HG02981 (cell line): ENCODE measurements around the gene FBP2.

ENCODE experiments used
- ATAC-seq: cut with Tn5 transposase; IDR thresholded peaks from one replicate; pipeline ENCODE4 v1.9.1; 2021; ENCODE audit warnings: mild to moderate bottlenecking, moderate library complexity; ENCODE audit not compliant: unreplicated experiment

The FBP2 gene

DNA sequence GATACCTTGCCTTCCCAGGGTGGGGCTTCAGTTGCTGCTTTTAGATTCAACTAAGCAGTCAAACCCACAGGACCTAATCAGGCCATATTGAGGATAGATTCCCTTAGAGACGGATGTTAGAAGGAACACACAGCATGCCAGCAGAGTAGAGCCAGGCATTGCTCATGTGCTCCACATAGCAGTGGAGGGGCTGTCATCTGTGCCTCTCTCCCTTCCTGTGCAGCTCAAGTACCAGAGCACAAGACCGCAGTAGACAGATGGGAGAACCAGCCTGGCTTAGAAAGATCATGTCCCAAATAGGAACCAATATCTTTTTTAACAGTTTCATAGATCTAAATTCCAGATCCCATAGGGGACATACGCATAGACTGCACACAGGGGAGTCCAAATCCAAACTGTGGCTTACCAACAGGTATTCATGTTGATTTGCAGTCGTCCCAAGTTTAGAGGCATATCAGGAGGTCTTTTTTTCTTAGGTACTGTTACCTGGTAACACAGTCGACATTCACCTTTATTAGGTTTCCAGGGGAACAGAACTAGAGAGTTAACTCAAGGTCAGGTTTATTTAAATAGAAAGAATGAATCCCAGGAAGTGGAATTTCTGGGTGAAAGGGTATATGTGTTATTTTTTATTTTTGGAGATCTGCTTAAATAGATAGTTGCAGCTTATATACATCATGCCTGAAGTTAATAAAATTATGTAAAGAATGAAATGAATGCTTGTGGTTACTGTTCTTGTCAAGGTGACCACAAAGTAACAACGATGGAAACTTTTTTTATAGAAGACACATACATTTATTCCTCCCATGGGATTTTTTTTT, 82.3 kb downstream of the FBP2 start:
- ATAC-seq, result no peak
